Measurements from ENCODE around the gene MPO. TPM values are rescaled to one million over a fixed set of nuclear protein-coding genes. Genes with fewer than 3 reads are reported as not detected.

MPO gene
- total RNA-seq, 1 donor from 2014 or later = not detected

DNA sequence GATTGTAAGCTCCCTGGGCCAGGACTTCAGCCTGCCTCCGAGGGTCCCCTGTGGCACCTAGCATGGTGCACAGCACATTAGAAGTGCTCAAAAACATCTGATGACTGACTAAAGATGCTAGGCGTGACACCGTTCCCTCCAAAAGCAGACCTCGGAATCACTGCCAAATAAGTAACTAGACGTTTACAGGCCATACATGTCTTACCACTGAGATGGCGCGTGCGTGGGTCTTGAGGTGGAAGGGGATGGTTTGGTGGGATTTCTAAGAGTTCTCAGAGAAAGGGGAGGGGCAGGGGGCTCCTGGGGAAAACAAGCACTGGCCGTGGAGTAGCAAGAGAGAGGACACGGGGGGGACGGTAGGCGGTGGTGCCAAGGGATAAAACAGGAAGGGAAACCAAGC, 12.4 kb downstream of the MPO start:
- DNase-seq = no peak
- H3K36me3 Mint-ChIP-seq (ENCODE audit: low read depth) = no peaks in the 10 kb centered on the region
- H3K4me3 Mint-ChIP-seq = no peak overlapping the region
- no peaks in the 10 kb centered on the region for H3K9me3 Mint-ChIP-seq
- ChIA-PET CTCF (interaction anchor here (0.8 kb wide), 1 partner anchor 84 kb away, joined by 3 read pairs; the partner anchor contains the start of gene SUPT4H1), POLR2A (no interaction called here)
- TF ChIP-seq, protein P1, sequence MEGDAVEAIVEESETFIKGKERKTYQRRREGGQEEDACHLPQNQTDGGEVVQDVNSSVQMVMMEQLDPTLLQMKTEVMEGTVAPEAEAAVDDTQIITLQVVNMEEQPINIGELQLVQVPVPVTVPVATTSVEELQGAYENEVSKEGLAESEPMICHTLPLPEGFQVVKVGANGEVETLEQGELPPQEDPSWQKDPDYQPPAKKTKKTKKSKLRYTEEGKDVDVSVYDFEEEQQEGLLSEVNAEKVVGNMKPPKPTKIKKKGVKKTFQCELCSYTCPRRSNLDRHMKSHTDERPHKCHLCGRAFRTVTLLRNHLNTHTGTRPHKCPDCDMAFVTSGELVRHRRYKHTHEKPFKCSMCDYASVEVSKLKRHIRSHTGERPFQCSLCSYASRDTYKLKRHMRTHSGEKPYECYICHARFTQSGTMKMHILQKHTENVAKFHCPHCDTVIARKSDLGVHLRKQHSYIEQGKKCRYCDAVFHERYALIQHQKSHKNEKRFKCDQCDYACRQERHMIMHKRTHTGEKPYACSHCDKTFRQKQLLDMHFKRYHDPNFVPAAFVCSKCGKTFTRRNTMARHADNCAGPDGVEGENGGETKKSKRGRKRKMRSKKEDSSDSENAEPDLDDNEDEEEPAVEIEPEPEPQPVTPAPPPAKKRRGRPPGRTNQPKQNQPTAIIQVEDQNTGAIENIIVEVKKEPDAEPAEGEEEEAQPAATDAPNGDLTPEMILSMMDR (IDR thresholded peaks at IDR 0.05) = no peak
- intact Hi-C loops (cut with micrococcal nuclease) = no loop called here
- H3K4me1 Mint-ChIP-seq = no peaks in the 10 kb centered on the region
- H3K27me3 Mint-ChIP-seq = peaks cover 24% of the 10 kb centered on the region
- ATAC-seq (ENCODE audit: low read depth) = no peak
- no peak overlapping the region for H3K27ac Mint-ChIP-seq

DNA sequence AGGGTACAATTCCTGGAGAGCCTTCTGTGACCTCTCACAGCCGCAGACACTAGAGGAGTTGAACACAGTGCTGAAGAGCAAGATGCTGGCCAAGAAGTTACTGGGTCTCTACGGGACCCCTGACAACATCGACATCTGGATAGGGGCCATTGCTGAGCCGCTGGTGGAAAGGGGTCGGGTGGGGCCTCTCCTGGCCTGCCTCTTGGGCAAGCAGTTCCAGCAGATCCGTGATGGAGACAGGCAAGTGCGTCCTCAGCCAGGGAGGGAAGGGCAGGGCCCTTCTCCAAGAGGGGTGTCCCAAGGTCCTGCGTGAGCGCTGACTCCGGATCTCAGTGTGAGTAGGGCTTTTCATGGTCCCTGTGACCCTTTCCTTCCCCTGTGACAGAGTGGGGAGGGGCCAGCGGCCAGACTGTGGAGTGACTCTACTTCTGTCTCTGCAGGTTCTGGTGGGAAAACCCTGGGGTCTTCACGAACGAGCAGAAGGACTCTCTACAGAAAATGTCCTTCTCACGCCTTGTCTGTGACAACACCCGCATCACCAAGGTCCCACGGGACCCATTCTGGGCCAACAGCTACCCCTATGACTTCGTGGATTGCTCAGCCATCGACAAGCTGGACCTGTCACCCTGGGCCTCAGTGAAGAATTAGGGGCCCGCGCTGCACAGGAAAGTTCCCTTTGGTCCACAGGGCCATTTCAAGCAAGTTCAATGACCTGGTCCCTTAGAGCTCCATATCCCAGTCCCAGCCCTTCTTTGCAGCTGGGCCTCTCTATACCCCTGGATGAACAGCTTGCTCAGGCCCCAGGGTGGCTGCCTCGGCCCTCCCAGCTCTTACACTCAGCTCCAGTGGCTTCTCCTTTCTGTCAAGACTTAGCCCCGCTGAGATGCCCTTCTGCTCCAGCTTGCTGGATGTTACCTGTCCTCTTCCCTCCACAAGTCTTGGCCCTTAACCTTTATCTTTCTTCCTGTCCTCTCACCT, 13.1 kb downstream of the MPO start:
- H3K36me3 Mint-ChIP-seq (ENCODE audit: low read depth) = no peaks in the 10 kb centered on the region
- POLR2A ChIA-PET = no interaction called here

DNA sequence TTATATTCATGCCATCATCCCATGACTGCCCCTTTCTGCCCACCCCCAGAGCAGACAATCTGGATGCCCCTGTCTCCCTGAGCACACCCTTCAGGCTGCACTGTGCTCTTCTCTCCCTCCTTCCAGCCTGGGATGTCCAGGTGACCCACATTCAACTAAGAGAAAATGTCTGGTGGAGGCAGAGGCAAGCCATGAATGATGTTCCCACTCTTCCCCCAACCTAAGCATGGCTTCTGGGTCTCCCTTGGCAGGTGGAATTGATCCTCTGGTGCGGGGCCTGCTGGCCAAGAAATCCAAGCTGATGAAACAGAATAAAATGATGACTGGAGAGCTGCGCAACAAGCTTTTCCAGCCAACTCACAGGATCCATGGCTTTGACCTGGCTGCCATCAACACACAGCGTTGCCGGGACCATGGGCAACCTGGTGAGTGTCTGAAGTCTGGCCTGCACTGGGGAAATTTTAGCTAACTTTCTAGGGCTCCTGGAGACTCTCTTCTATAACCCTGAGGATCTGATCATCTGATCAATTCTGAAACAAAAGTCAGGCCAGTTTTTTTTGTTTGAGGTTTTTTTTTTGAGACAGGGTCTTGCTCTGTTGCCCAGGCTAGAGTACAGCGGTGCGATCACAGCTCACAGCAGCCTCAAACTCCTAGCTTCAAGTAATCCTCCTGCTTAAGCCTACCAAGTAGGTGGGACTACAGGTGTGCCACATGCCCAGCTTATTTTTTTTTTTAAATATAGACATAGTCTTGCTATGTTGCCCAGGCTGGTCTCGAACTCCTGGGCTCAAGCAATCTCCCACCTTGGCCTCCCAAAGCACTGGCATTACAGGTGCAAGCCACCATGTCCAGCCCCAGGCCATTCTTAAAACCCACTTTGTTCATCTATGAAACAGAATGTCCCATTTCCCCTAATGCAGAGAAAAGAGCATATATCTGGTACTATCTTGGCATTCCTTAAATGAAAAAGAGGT, 14.5 kb downstream of the MPO start:
- Mint-ChIP-seq H3K4me1 (no peaks in the 10 kb centered on the region), H3K9me3 (no peaks in the 10 kb centered on the region), H3K27ac (no peak overlapping the region), H3K27me3 (peaks cover 40% of the 10 kb centered on the region), H3K36me3 (ENCODE audit: low read depth) (no peaks in the 10 kb centered on the region), H3K4me3 (no peak overlapping the region)
- intact Hi-C loops (cut with micrococcal nuclease) = no loop called here
- POLR2A ChIA-PET = no interaction called here
- CTCF ChIA-PET = no interaction called here
- DNase-seq (no peak), ATAC-seq (ENCODE audit: low read depth) (no peak)
- TF ChIP-seq, protein P1 (IDR thresholded peaks at IDR 0.05) = no peak

More for the DNA sequence above, 13.1 kb downstream of the MPO start:
- intact Hi-C loops (cut with micrococcal nuclease) = no loop called here
- Mint-ChIP-seq H3K4me3 (no peak overlapping the region), H3K4me1 (no peaks in the 10 kb centered on the region), H3K9me3 (no peaks in the 10 kb centered on the region), H3K27me3 (peaks cover 29% of the 10 kb centered on the region), H3K27ac (no peak overlapping the region)
- DNase-seq (no peak), ATAC-seq (ENCODE audit: low read depth) (no peak)
- TF ChIP-seq, protein P1 (IDR thresholded peaks at IDR 0.05) = no peak
- CTCF ChIA-PET = interaction anchor here (0.8 kb wide), 1 partner anchor 84 kb away, joined by 3 read pairs; the partner anchor contains the start of gene SUPT4H1

DNA sequence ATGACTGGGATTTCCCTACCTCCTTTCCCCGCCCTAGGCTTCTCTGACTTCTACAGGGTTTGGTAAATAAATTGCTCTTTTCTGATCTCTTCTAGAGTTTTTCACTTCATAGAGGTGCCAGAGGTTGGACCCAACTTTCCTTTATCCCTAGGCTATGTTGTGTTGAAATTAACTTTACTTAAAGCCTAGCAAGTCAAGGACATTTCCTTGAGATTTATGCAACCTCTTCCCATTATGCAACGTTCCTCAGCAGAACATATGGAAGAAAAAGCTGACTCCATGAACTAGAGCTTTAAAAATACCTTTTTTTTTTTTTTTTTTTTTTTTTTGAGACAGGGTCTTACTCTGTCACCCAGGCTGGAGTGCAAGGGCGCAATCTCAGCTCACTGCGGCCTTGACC, 15.5 kb downstream of the MPO start:
- ATAC-seq (ENCODE audit: low read depth) = no peak
- intact Hi-C loops (cut with micrococcal nuclease) = no loop called here
- no peak for DNase-seq
- Mint-ChIP-seq H3K4me3 (no peak overlapping the region), H3K27ac (no peak overlapping the region), H3K27me3 (peaks cover 46% of the 10 kb centered on the region), H3K36me3 (ENCODE audit: low read depth) (no peaks in the 10 kb centered on the region), H3K9me3 (no peaks in the 10 kb centered on the region), H3K4me1 (no peaks in the 10 kb centered on the region)
- POLR2A ChIA-PET = no interaction called here
- TF ChIP-seq, protein P1 (IDR thresholded peaks at IDR 0.05) = no peak
- CTCF ChIA-PET = no interaction called here

All from activated B cell treated with CpG ODN at 0.5 μM for 24 hours (primary cell).